NCI-H460 (cell line): ENCODE measurements around the gene TMEM79. TPM values are rescaled to one million over a fixed set of nuclear protein-coding genes. Genes with fewer than 3 reads are reported as not detected.
"Not testable (repeated sequence)": the region's sequence is repeated elsewhere in the genome, so short reads cannot be mapped to it uniquely, and the experiment has no call there.

Source experiments
- DNase-seq: peaks from one replicate; pipeline ENCODE4 v3.0.0-alpha.2; 2016; ENCODE audit warnings: low read depth; ENCODE audit errors: extremely low read depth
- total RNA-seq: library from RNA; depleted of rRNA; stranded (reverse); fragments of >200 nt; shearing (Covaris generic); gene quantifications from 2 replicates; pipeline ENCODE4 v1.2.3, GENCODE V29; 2014; rRNA removed

The TMEM79 gene
- total RNA-seq, 1 experiment from 2014 or later: 13.3 TPM

GRCh38 chr1:156298852-156299357 lies 14.8 kb downstream of the TMEM79 start, which contains the start of gene VHLL:
Gene VHLL, minus strand, starts transcription at chr1:156299307. Its CDS starts 118 bp downstream, at chr1:156299189.
- DNase-seq: no peak

GRCh38 chr1:156303241-156303640 lies 19.1 kb downstream of the TMEM79 start:
- no peak for DNase-seq

GRCh38 chr1:156305215-156305614 lies 21.1 kb downstream of the TMEM79 start:
- DNase-seq: no peak

GRCh38 chr1:156308078-156308477 lies 24.0 kb downstream of the TMEM79 start:
- DNase-seq: no peak

- no peak for DNase-seq
Measured at GRCh38 chr1:156310962-156311361, 26.8 kb downstream of the TMEM79 start.

GRCh38 chr1:156316909-156317308 lies 32.8 kb downstream of the TMEM79 start:
- no peak for DNase-seq

- DNase-seq: peak; percentile 43
Measured at GRCh38 chr1:156319664-156320063, 35.5 kb downstream of the TMEM79 start.

GRCh38 chr1:156320560-156320959 lies 36.4 kb downstream of the TMEM79 start:
- DNase-seq: no peak

- DNase-seq: not testable (repeated sequence)
Measured at GRCh38 chr1:156323179-156323578, 39.1 kb downstream of the TMEM79 start.

GRCh38 chr1:156336242-156336641 lies 52.1 kb downstream of the TMEM79 start:
- no peak for DNase-seq

GRCh38 chr1:156337052-156337887 lies 53.1 kb downstream of the TMEM79 start:
- no peak for DNase-seq

- no peak for DNase-seq
Measured at GRCh38 chr1:156337888-156338179, 53.7 kb downstream of the TMEM79 start.

- DNase-seq: peak; percentile 100
Measured at GRCh38 chr1:156338180-156338976, 54.3 kb downstream of the TMEM79 start, which contains the start of the genes CCT3 and TSACC. Gene CCT3, minus strand, starts transcription at chr1:156338292. Its CDS starts 108 bp downstream, at chr1:156338184. Gene TSACC, plus strand, starts transcription at chr1:156338526. Its CDS starts 1,232 bp downstream, at chr1:156339758.

Other genes starting within 250 kb of the TMEM79 start
- 44.6 and 45.5 TPM in 2 replicates for gene UBQLN4, start 230.5 kb upstream of the TMEM79 start, total RNA-seq
- gene LAMTOR2, start 229.5 kb upstream of the TMEM79 start, total RNA-seq: 93.6 and 97.6 TPM in 2 replicates
- not detected in 2 replicates for gene RAB25, start 223.2 kb upstream of the TMEM79 start, total RNA-seq
- 2.8 and 3.0 TPM in 2 replicates for gene MEX3A, start 201.9 kb upstream of the TMEM79 start, total RNA-seq
- gene LMNA, start 169.6 kb upstream of the TMEM79 start, total RNA-seq: 315 and 336 TPM in 2 replicates
- gene SEMA4A, start 130.7 kb upstream of the TMEM79 start, total RNA-seq: 0.10 and 0.29 TPM in 2 replicates
- gene SLC25A44, start 90.2 kb upstream of the TMEM79 start, total RNA-seq: 18.4 and 19.1 TPM in 2 replicates
- 47.5 and 59.2 TPM in 2 replicates for gene PMF1, start 71.3 kb upstream of the TMEM79 start, total RNA-seq
- gene BGLAP, start 42.1 kb upstream of the TMEM79 start, total RNA-seq: 0.50 TPM in 1 of 2 replicates, not detected in the other
- 1.4 and 2.5 TPM in 2 replicates for gene PAQR6, start 36.3 kb upstream of the TMEM79 start, total RNA-seq
- 74.7 and 79.8 TPM in 2 replicates for gene SMG5, start 1.5 kb upstream of the TMEM79 start, total RNA-seq
- 50.5 and 62.2 TPM in 2 replicates for gene GLMP, start 11.4 kb downstream of the TMEM79 start, total RNA-seq
- gene VHLL, start 15.0 kb downstream of the TMEM79 start, total RNA-seq: not detected in 2 replicates
- gene CCT3, start 54.0 kb downstream of the TMEM79 start, total RNA-seq: 507 and 571 TPM in 2 replicates
- 0.67 and 1.4 TPM in 2 replicates for gene TSACC, start 54.2 kb downstream of the TMEM79 start, total RNA-seq
- gene RHBG, start 84.9 kb downstream of the TMEM79 start, total RNA-seq: not detected in 2 replicates
- gene MEF2D, start 216.4 kb downstream of the TMEM79 start, total RNA-seq: 23.8 and 26.3 TPM in 2 replicates